Endodermal cell (in vitro differentiated cells): ENCODE results near the gene OTOF. TPM values are rescaled to one million over a fixed set of nuclear protein-coding genes. Genes with fewer than 3 reads are reported as not detected.

Experiments used
- DNase-seq: peaks from one replicate; pipeline ENCODE4 v3.0.0-alpha.2; 2017
- H3K27ac ChIP-seq: 2 replicates; pipeline ENCODE4 v1.5.1; 2013; ENCODE audit warnings: mild to moderate bottlenecking, low read depth, low read length, moderate library complexity
- H3K27me3 ChIP-seq: 2 replicates; pipeline ENCODE4 v1.6.1; 2013; ENCODE audit warnings: mild to moderate bottlenecking, low read length, moderate library complexity; ENCODE audit not compliant: insufficient read depth, control insufficient read depth, poor library complexity, severe bottlenecking
- H3K36me3 ChIP-seq: 2 replicates; pipeline ENCODE4 v1.7.0; 2013; ENCODE audit warnings: mild to moderate bottlenecking, low read length, moderate library complexity; ENCODE audit not compliant: control insufficient read depth, insufficient read depth
- H3K4me1 ChIP-seq: one replicate; pipeline ENCODE4 v1.7.0; 2013; ENCODE audit warnings: low read length; ENCODE audit not compliant: control insufficient read depth, insufficient read depth
- H3K4me3 ChIP-seq: 2 replicates; pipeline ENCODE4 v1.5.1; 2013; ENCODE audit warnings: mild to moderate bottlenecking, low read length, moderate library complexity
- H3K9ac ChIP-seq: 2 replicates; pipeline ENCODE4 v1.6.1; 2013; ENCODE audit warnings: mild to moderate bottlenecking, low read length, moderate library complexity; ENCODE audit not compliant: poor library complexity, severe bottlenecking; ENCODE audit errors: extremely low read depth
- H3K9me3 ChIP-seq: 2 replicates; pipeline ENCODE4 v1.6.1; 2013; ENCODE audit warnings: mild to moderate bottlenecking, low read length, moderate library complexity; ENCODE audit not compliant: control insufficient read depth
- H3K27ac Mint-ChIP-seq: 2 replicates; pipeline ENCODE4 v1.8.0; 2020; ENCODE audit warnings: mixed read lengths
- H3K27me3 Mint-ChIP-seq: 2 replicates; pipeline ENCODE4 v1.8.0; 2021; ENCODE audit warnings: mild to moderate bottlenecking, mixed read lengths; ENCODE audit not compliant: insufficient read depth
- H3K36me3 Mint-ChIP-seq: 2 replicates; pipeline ENCODE4 v1.8.0; 2020; ENCODE audit warnings: low read depth, mixed read lengths
- H3K4me1 Mint-ChIP-seq: 2 replicates; pipeline ENCODE4 v1.8.0; 2020; ENCODE audit warnings: mixed read lengths
- H3K4me3 Mint-ChIP-seq: 2 replicates; pipeline ENCODE4 v1.8.0; 2020; ENCODE audit warnings: mild to moderate bottlenecking, moderate library complexity, mixed read lengths
- H3K9me3 Mint-ChIP-seq: 2 replicates; pipeline ENCODE4 v1.8.0; 2020; ENCODE audit warnings: mild to moderate bottlenecking, mixed read lengths
- WGBS, 2 experiments: methylation state at CpG; one replicate each; pipeline versions ENCODE4 v1.1.5 to v1.1.7; 2013; ENCODE audit warnings: missing lambda C conversion rate in 2 of 2, mixed read lengths in 1 of 2; ENCODE audit not compliant: insufficient coverage in 1 of 2, insufficient read length in 1 of 2; 5-methylcytosine and 5-hydroxymethylcytosine counted together
- long read RNA-seq, 4 experiments: library from polyadenylated mRNA in 2 of 4; library from RNA in 1 of 4; library from capped mRNA in 1 of 4; stranded (forward) in 3 of 4; unstranded in 1 of 4; transcript quantifications; one replicate each; pipeline ENCODE4 v2.0.0, GENCODE V29; 2020 to 2021; ENCODE audit warnings: inconsistent platforms in 1 of 4
- polyA plus RNA-seq, 2 experiments: library from polyadenylated mRNA; stranded (reverse); fragments of 50-300 nt; gene quantifications; one replicate each; pipeline ENCODE4 v1.2.3, GENCODE V29; 2013
- total RNA-seq, 2 donors: library from RNA; stranded (reverse); fragmentation: NEBNext Ultra II Directional in 1 of 2; extraction: Animal tissue kit (Norgen Biotek cat#: 25700) in 1 of 2; gene quantifications; 2 replicates in 1 of 2; 3 replicates in 1 of 2; pipeline ENCODE4 v1.2.1, GENCODE V29; 2021
- TF ChIP-seq, protein P1 (sequence below): fragments of 200-600 bp; sonication (generic); conservative IDR thresholded peaks from 2 replicates; pipeline ENCODE4 v1.5.0; 2021; ENCODE audit warnings: antibody characterized with exemption, mild to moderate bottlenecking

Gene OTOF
- total RNA-seq: 1 to 10 TPM; 1.1 to 1.2 TPM
- polyA plus RNA-seq (2013, experiment 1 of 2): 0.75 TPM
- polyA plus RNA-seq (2013, experiment 2 of 2): 0.37 TPM
- long read RNA-seq, experiment 1: 0 reads
- long read RNA-seq, experiment 2, partial matches to known transcripts: 0 of 3 reads
- long read RNA-seq, experiment 2, other reads (novel, unspliced or antisense): 3 of 3 reads
- long read RNA-seq, experiment 3, partial matches to known transcripts: 0 of 1 reads
- long read RNA-seq, experiment 3, other reads (novel, unspliced or antisense): 1 of 1 reads
- long read RNA-seq, experiment 4: 0 reads

DNA sequence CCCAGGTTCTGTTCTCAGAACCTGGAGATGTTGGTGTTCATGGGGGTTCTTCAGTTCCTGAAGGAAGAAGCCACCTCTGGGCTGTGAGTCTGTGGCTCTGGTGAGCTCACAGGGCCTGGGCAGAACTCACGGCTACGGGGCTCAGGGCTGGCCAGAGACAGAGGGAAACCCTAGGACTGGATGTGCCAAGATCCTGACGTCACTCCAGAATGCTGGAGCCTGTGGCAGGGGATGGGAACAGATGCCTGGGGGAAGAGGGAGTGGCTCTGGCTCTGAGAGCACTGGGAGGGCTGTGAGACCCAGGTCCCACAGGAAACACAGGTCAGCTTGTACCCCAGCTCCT is at the start of gene OTOF:
Gene OTOF, minus strand, starts transcription at position 214 of the 343 bp plus-strand sequence.
- Mint-ChIP-seq H3K36me3 (no peaks in the 10 kb centered on the region), H3K27me3 (no peaks in the 10 kb centered on the region), H3K27ac (no peak within 1 kb of the TSS), H3K9me3 (no peaks in the 10 kb centered on the region), H3K4me1 (peaks cover 4% of the 10 kb centered on the region), H3K4me3 (no peak within 1 kb of the TSS)
- Histone ChIP-seq H3K9me3 (no peaks in the 10 kb centered on the region), H3K4me3 (no peak within 1 kb of the TSS), H3K4me1 (no peaks in the 10 kb centered on the region), H3K27ac (no peak within 1 kb of the TSS), H3K27me3 (no peaks in the 10 kb centered on the region), H3K9ac (no peak within 1 kb of the TSS), H3K36me3 (no peaks in the 10 kb centered on the region)
- TF ChIP-seq, protein P1, sequence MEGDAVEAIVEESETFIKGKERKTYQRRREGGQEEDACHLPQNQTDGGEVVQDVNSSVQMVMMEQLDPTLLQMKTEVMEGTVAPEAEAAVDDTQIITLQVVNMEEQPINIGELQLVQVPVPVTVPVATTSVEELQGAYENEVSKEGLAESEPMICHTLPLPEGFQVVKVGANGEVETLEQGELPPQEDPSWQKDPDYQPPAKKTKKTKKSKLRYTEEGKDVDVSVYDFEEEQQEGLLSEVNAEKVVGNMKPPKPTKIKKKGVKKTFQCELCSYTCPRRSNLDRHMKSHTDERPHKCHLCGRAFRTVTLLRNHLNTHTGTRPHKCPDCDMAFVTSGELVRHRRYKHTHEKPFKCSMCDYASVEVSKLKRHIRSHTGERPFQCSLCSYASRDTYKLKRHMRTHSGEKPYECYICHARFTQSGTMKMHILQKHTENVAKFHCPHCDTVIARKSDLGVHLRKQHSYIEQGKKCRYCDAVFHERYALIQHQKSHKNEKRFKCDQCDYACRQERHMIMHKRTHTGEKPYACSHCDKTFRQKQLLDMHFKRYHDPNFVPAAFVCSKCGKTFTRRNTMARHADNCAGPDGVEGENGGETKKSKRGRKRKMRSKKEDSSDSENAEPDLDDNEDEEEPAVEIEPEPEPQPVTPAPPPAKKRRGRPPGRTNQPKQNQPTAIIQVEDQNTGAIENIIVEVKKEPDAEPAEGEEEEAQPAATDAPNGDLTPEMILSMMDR: no peak
- whole genome bisulfite sequencing, 2 experiments: 77 to 83% methylated on average over 1 to 3 of the region's 3 CpGs
- DNase-seq: no peak

DNA sequence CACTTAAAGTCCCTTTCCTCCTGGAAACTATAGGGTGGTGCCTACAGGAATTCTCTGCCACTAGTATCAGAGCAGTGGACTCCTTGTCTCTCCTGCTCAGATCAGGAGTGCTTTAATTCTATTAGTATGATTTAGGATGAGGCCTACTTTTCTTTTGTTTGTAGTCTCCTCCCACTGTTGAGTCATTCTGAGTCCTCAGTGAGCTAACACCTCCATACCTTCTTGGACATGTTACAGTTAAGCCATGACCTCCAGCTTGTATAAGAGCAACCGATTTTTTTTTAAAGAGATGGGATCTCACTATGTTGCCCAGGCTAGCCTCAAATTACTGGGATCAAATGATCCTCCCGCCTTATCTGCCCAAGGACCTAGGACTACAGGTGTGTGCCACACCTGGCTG is 48.7 kb upstream of the OTOF start:
- no peak overlapping the region for H3K9ac ChIP-seq
- H3K4me1 ChIP-seq: no peaks in the 10 kb centered on the region
- Mint-ChIP-seq H3K4me1 (no peaks in the 10 kb centered on the region), H3K9me3 (no peaks in the 10 kb centered on the region), H3K27ac (no peak overlapping the region), H3K4me3 (no peak overlapping the region), H3K36me3 (no peaks in the 10 kb centered on the region), H3K27me3 (no peaks in the 10 kb centered on the region)
- no peak overlapping the region for H3K4me3 ChIP-seq
- no peak overlapping the region for H3K27ac ChIP-seq
- TF ChIP-seq, protein P1: no peak
- WGBS, 2 experiments: 88 to 94% methylated on average over 2 of the region's 2 CpGs
- no peaks in the 10 kb centered on the region for H3K27me3 ChIP-seq
- H3K36me3 ChIP-seq: no peaks in the 10 kb centered on the region
- H3K9me3 ChIP-seq: no peaks in the 10 kb centered on the region
- DNase-seq: no peak

DNA sequence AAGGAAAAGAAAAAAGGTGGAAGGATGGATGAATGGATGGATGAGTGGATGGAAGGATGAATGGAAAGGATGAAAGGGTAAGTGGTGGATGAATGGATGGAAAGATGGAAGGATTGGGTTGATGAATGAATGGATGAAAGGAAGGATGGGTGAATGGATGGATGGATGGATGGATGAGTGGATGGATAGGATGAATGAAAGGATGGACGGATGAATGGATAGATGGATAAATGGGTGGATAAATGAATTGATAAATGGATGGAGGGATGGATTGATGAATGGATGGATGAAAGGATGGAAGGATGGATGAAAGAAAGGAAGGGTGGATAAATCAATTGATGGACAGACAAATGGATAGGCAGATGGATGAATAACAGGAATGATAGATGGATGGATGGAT is 48.2 kb upstream of the OTOF start:
- TF ChIP-seq, protein P1: no peak
- Mint-ChIP-seq H3K36me3 (no peaks in the 10 kb centered on the region), H3K4me1 (no peaks in the 10 kb centered on the region), H3K9me3 (no peaks in the 10 kb centered on the region), H3K4me3 (no peak overlapping the region), H3K27ac (no peak overlapping the region), H3K27me3 (no peaks in the 10 kb centered on the region)
- no peaks in the 10 kb centered on the region for H3K27me3 ChIP-seq
- H3K4me3 ChIP-seq: no peak overlapping the region
- 82 to 84% methylated on average over 1 of the region's 1 CpG for WGBS, 2 experiments
- no peak overlapping the region for H3K27ac ChIP-seq
- no peak overlapping the region for H3K9ac ChIP-seq
- no peaks in the 10 kb centered on the region for H3K36me3 ChIP-seq
- no peaks in the 10 kb centered on the region for H3K4me1 ChIP-seq
- no peak for DNase-seq
- H3K9me3 ChIP-seq: no peaks in the 10 kb centered on the region
